ENCODE measurements around the gene CYB5A. TPM values are rescaled to one million over a fixed set of nuclear protein-coding genes. Genes with fewer than 3 reads are reported as not detected.

CYB5A gene
- total RNA-seq, 1 experiment from 2014 or later, result 192 TPM

- DNase-seq (ENCODE audit: low read depth), result peak; percentile 67
Observed at GRCh38 chr18:74276609-74277008, 15.2 kb downstream of the CYB5A start.

- no peak for DNase-seq (ENCODE audit: low read depth)
Observed at GRCh38 chr18:74275736-74276135, 16.0 kb downstream of the CYB5A start.

- DNase-seq (ENCODE audit: low read depth), result no peak
Observed at GRCh38 chr18:74274700-74275099, 17.1 kb downstream of the CYB5A start.

GRCh38 chr18:74273394-74273793 is 18.4 kb downstream of the CYB5A start:
- DNase-seq (ENCODE audit: low read depth), result no peak

GRCh38 chr18:74271635-74272034 is 20.1 kb downstream of the CYB5A start:
- peak; percentile 41 for DNase-seq (ENCODE audit: low read depth)

GRCh38 chr18:74268933-74269620 is 22.7 kb downstream of the CYB5A start:
- DNase-seq (ENCODE audit: low read depth), result no peak

- DNase-seq (ENCODE audit: low read depth), result no peak
Observed at GRCh38 chr18:74268175-74268574, 23.6 kb downstream of the CYB5A start.

- DNase-seq (ENCODE audit: low read depth), result peak; percentile 72
Observed at GRCh38 chr18:74266161-74266560, 25.6 kb downstream of the CYB5A start.

GRCh38 chr18:74265546-74266098 is 26.1 kb downstream of the CYB5A start:
- DNase-seq (ENCODE audit: low read depth), result no peak

GRCh38 chr18:74264303-74265020 is 27.3 kb downstream of the CYB5A start:
- DNase-seq (ENCODE audit: low read depth), result no peak

GRCh38 chr18:74261053-74261713 is 30.6 kb downstream of the CYB5A start:
- no peak for DNase-seq (ENCODE audit: low read depth)

- DNase-seq (ENCODE audit: low read depth), result no peak
Observed at GRCh38 chr18:74259347-74259746, 32.4 kb downstream of the CYB5A start.

- no peak for DNase-seq (ENCODE audit: low read depth)
Observed at GRCh38 chr18:74257083-74257482, 34.7 kb downstream of the CYB5A start.

- no peak for DNase-seq (ENCODE audit: low read depth)
Observed at GRCh38 chr18:74256190-74256589, 35.6 kb downstream of the CYB5A start.

GRCh38 chr18:74255131-74255616 is 36.6 kb downstream of the CYB5A start:
- DNase-seq (ENCODE audit: low read depth), result peak; percentile 80

GRCh38 chr18:74252039-74252395 is 39.7 kb downstream of the CYB5A start:
- peak; percentile 65 for DNase-seq (ENCODE audit: low read depth)

GRCh38 chr18:74251297-74252038 is 40.3 kb downstream of the CYB5A start:
- DNase-seq (ENCODE audit: low read depth), result peak; percentile 68

GRCh38 chr18:74250131-74250530 is 41.6 kb downstream of the CYB5A start:
- DNase-seq (ENCODE audit: low read depth), result no peak

- DNase-seq (ENCODE audit: low read depth), result peak; percentile 38
Observed at GRCh38 chr18:74249181-74249968, 42.4 kb downstream of the CYB5A start.

GRCh38 chr18:74248595-74248994 is 43.2 kb downstream of the CYB5A start:
- no peak for DNase-seq (ENCODE audit: low read depth)

- DNase-seq (ENCODE audit: low read depth), result no peak
Observed at GRCh38 chr18:74248189-74248588, 43.6 kb downstream of the CYB5A start.

Data from M059J (cell line).